HG03196 (cell line): ENCODE measurements around the gene BOLA2.
"Not testable (repeated sequence)": the region's sequence is repeated elsewhere in the genome, so short reads cannot be mapped to it uniquely, and the experiment has no call there.

ENCODE experiments used
- ATAC-seq: cut with Tn5 transposase; IDR thresholded peaks from one replicate; pipeline ENCODE4 v1.9.1; 2021; ENCODE audit not compliant: unreplicated experiment

BOLA2 gene

GRCh38 chr16:29454269-29454668, at the start of gene BOLA2, which contains the start of gene SLX1B:
BOLA2 (minus strand) TSS chr16:29454351; CDS start chr16:29454253, 98 bp downstream.
SLX1B (plus strand) TSS chr16:29454533.
- ATAC-seq = peak; percentile 79

DNA sequence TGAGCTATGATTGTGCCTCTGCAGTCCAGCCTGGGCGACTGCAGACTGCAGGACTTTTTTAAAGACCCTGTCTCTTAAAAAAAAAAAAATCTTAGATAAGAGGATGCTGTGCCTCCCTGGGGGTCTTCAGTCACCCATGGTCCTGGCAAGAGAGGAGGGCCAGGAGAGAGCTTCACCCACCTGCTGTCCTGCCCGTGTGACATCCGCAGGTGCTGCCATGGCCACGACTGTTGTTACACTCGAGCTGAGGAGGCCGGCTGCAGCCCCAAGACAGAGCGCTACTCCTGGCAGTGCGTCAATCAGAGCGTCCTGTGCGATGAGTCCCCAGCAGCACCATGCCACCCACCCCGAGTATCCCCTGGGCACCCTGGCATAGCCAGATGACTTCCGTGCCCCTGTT, 28.1 kb upstream of the BOLA2 start:
- ATAC-seq = not testable (repeated sequence)

DNA sequence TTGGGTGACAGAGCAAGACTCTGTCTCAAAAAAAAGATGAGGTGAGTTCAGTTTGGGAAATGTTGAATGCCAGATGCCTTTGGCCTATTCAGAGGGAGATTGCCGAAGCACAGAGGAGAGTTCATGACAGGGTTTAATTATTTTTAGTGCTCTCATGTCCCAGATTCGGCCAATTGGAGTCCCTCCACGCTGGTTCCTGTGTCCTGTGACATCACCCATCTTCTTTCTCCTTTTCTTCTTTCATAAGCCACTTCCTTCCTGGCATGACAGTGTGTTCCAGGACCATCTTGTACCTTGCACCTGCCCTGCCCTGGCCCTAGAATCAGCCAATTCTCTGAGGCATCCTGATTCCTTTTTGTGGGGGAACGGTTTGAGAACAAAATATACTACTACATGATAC, 17.9 kb upstream of the BOLA2 start:
- not testable (repeated sequence) for ATAC-seq

GRCh38 chr16:29469660-29470059, 15.5 kb upstream of the BOLA2 start:
- ATAC-seq = not testable (repeated sequence)

- not testable (repeated sequence) for ATAC-seq
These were observed 13.7 kb upstream of the BOLA2 start for GRCh38 chr16:29467654-29468366.

DNA sequence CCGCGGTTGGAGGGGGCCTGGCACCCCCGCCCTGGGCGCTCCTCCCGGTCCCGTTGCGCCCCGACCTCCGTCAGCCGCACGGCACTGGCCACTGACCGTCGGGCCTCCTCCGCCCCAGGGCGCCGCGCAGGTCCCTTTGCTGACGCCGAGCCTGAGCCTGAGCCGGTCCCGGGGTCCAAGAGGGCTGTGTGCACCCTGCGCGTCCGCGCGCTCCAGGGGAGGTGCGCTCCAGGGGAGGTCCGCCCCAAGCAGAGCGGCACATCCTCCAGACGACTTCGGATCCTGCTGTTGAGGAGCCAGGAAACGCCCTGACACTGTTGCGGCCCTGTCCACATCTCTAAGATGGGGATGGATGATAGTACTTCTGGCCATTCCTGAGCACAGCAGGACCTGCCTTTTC, 12.8 kb upstream of the BOLA2 start:
- ATAC-seq = not testable (repeated sequence)

- not testable (repeated sequence) for ATAC-seq
These were observed 12.1 kb upstream of the BOLA2 start for GRCh38 chr16:29465985-29466824.

- not testable (repeated sequence) for ATAC-seq
These were observed 6.5 kb upstream of the BOLA2 start for GRCh38 chr16:29460647-29461030.

DNA sequence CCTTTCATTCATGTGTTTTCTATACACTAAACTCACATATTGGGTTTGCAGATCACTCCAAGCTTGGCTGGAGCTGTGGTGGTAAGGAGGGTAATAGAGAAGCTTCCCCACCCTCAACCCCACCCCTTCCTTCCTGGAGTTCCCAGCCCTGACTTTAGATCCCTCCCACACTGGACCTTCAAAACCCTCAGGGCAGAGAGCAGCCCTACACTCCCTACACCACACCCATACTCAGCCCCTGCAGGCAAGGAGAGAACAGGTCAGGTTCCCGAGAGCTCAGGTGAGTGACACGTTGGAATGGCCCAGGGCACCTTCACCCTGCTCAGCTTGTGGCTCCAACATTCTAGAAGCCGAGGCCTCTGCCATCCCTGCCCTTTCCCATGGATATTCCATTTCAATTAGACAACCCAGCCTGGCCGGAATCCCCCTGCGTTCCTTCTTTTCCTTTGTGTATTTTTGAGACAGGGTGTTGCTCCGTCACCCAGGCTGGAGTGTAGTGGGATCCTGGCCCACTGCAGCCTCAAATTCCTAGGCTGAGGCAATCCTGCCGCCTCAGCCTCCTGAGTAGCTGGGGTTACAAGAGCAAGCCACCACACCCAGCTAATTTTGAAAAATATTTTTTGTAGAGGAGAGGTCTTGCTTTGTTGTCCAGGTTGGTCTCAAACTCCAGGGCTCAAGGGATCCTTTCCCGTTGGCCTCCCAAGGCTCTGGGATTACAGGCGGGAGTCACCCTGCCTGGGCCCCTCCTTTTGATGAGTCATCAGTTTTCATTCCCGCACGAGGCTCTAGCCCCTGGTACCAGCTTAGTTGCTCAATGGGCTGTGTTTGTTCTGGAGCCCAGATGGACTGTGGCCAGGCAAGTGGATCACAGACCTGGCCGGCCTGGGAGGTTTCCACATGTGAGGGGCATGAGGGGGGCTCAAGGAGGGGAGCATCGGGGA, 5.8 kb upstream of the BOLA2 start, which contains the start of gene SULT1A4:
Gene SULT1A4, plus strand, starts transcription at position 208 of the 941 bp plus-strand sequence. CDS start 1,473 bp downstream, outside the sequence.
- not testable (repeated sequence) for ATAC-seq

DNA sequence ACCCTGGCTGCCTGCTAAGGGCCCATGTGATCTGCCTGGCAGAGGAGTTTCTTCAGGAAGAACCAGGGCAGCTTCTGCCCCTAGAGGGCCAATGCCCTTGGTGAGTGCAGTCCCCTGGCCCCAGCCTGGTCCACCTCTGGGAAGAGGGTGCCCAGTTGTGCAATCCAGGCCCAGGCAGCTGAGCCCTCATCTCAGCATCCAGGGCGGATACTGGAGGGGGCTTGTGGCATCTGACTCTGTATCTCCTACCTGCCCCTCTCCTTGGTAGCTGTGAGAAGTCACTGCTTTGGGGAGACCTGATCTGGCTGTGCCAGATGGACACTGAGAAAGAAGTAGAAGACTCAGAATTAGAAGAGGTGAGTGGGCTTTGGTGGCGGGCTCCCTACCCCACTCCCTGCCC, 3.5 kb upstream of the BOLA2 start:
- ATAC-seq = not testable (repeated sequence)

DNA sequence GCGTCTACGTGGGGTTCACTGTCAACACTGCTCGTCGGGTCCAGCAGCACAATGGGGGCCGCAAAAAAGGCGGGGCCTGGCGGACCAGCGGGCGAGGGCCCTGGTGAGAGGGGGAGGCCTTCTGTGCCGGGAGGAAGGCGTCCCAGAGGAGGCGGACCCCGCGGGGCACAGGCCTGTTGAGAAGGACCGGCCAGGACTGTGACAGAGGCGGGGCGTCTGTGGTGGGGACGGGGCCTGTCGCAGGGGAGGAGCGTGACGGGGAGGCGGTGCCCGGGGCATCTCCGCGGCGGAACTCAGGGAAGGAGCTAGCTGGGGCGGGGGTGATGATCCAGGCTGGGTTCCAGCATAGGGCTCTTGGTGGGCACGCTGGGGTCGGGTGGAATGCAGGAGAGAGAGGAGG, 677 bp upstream of the BOLA2 start:
- peak; percentile 44 for ATAC-seq

- peak; percentile 13 for ATAC-seq
These were observed 397 bp downstream of the BOLA2 start for GRCh38 chr16:29453754-29454153.

- ATAC-seq = not testable (repeated sequence)
These were observed 28.8 kb downstream of the BOLA2 start for GRCh38 chr16:29425390-29425789.

GRCh38 chr16:29423587-29423986, 30.6 kb downstream of the BOLA2 start:
- not testable (repeated sequence) for ATAC-seq

DNA sequence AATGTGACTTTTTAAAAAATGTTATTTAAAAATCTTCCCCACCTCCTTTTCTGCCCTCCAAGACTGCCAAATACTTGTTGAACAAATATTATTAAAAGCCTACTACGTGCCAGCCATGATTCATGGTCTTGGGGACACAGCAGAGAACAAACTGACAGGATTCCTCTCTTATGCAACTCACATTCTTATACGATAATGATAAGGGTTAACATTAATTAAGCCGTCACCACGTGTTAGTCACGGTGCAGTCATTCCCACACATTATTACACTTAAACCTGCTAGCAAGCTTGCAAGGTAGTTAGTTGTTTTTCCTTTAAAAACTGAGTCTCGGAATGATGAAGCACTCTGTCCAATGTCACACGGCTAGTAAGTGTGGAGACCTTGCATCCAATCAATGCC, 48.9 kb downstream of the BOLA2 start:
- not testable (repeated sequence) for ATAC-seq
